GM12872 (cell line): Measurements from ENCODE around the gene LOXL3.

Source experiments
- CTCF ChIP-seq: IDR thresholded peaks from 3 replicates; pipeline ENCODE4 v1.5.1; 2011; ENCODE audit warnings: low read depth, mild to moderate bottlenecking, low read length, moderate library complexity; ENCODE audit not compliant: insufficient read depth

Gene LOXL3

DNA sequence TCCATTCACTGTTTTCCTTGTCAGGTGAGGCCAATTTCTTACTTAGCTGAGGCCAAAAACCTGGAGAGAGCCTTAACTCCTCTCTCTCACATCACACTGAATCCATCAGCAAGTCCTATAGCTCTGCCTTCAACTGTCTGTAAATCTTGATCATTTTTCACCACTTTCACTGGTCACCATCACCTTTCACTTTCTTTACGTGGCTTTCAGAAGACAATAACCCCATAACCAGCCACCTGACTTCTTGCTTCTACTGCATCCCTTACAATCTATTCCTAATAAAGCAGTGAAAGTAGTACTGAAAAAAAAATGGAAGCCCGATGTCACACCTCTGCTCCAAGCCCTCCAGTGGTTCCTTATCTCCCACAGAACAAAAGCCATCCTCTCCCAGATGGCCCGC, 7.7 kb downstream of the LOXL3 start:
- TF ChIP-seq CTCF, result no peak

GRCh38 chr2:74544634-74545033, 9.1 kb downstream of the LOXL3 start:
- TF ChIP-seq CTCF, result peak; percentile 36; the same call in 2 of the 3 replicates

DNA sequence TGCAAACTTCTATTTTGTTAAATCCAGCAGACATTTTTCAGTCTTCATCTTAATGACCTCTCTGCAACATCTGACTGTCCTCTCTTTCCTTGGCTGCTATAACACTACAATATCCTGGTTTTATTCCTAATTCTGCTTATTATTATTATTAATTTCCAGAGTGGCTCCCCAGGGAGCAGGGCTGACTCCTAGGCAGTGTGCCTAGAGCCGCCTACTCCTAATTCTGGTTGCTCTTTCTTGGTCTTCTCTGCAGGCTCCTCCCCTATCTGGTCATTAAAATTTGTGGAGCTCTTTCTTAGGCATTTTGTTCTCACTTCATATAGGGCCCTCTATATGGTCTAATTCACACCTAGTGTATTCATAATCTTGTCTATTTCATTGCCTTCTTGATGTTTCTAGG, 10.8 kb downstream of the LOXL3 start:
- no peak for TF ChIP-seq CTCF

DNA sequence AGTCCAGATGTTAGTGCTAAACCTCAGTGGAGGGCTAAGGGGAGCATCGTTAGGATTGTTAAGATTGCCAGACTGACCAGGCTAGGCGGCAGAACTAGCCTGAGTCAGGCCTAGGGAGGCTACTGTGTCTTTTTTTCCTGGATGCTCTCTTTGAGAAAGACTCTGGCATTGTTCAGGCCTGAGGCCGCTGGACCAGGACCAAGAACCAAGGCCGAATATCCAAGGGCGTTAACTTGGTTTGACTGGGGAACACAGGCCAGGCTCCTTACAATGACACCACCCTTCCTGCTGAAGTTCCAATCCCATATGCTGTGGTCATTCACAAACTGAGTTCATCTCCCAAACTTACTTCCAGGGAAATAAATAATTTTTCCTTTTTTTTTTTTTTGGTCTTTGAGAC, 13.5 kb downstream of the LOXL3 start:
- no peak for TF ChIP-seq CTCF

GRCh38 chr2:74538881-74539339, 14.8 kb downstream of the LOXL3 start:
- no peak for TF ChIP-seq CTCF

GRCh38 chr2:74537140-74537539, 16.6 kb downstream of the LOXL3 start:
- no peak for TF ChIP-seq CTCF

GRCh38 chr2:74536166-74536950, 17.4 kb downstream of the LOXL3 start:
- TF ChIP-seq CTCF, result no peak
